Muscle of arm (tissue), 14 donors: ENCODE data around the gene EXD2. TPM values are rescaled to one million over a fixed set of nuclear protein-coding genes. Genes with fewer than 3 reads are reported as not detected.
"Not testable (repeated sequence)": the region's sequence is repeated elsewhere in the genome, so short reads cannot be mapped to it uniquely, and the experiment has no call there.

ENCODE experiments used
- DNase-seq: peaks from one replicate; pipeline ENCODE4 v3.0.0-alpha.2; 2013
- long read RNA-seq, 11 donors: transcript quantifications; one replicate each; lab custom pipeline, GENCODE V29; 2026
- polyA plus RNA-seq, 12 donors: library from polyadenylated mRNA; unstranded; fragments of 120-200 nt; gene quantifications; one replicate each; pipeline ENCODE4 v1.2.1, GENCODE V29; 2013; ENCODE audit not compliant: insufficient read length in 12 of 12

EXD2 gene
- polyA plus RNA-seq: 10 to 100 TPM in 11 of 12 donors, not detected in 1; 14.8 to 21.1 (median 16.5) TPM
- long read RNA-seq, donor 1, partial matches to known transcripts: 0 of 1 reads
- long read RNA-seq, donor 1, other reads (novel, unspliced or antisense): 0 of 1 reads
- long read RNA-seq, donor 2, full-length matches to known transcripts: 2 of 2 reads
- long read RNA-seq, donor 2, partial matches to known transcripts: 0 of 2 reads
- long read RNA-seq, donor 2, other reads (novel, unspliced or antisense): 0 of 2 reads
- long read RNA-seq, donor 3, partial matches to known transcripts: 0 of 1 reads
- long read RNA-seq, donor 3, other reads (novel, unspliced or antisense): 0 of 1 reads
- long read RNA-seq, donor 4: 0 reads
- long read RNA-seq, donor 5, partial matches to known transcripts: 0 of 5 reads
- long read RNA-seq, donor 5, other reads (novel, unspliced or antisense): 5 of 5 reads
- long read RNA-seq, donor 6: 0 reads
- long read RNA-seq, donor 7, partial matches to known transcripts: 0 of 2 reads
- long read RNA-seq, donor 7, other reads (novel, unspliced or antisense): 0 of 2 reads
- long read RNA-seq, donor 8, partial matches to known transcripts: 10 of 11 reads
- long read RNA-seq, donor 8, other reads (novel, unspliced or antisense): 0 of 11 reads
- long read RNA-seq, donor 9, partial matches to known transcripts: 6 of 6 reads
- long read RNA-seq, donor 9, other reads (novel, unspliced or antisense): 0 of 6 reads
- long read RNA-seq, donor 10, full-length matches to known transcripts: 1 of 1 reads
- long read RNA-seq, donor 10, partial matches to known transcripts: 0 of 1 reads
- long read RNA-seq, donor 10, other reads (novel, unspliced or antisense): 0 of 1 reads
- long read RNA-seq, donor 11, partial matches to known transcripts: 9 of 11 reads
- long read RNA-seq, donor 11, other reads (novel, unspliced or antisense): 0 of 11 reads

GRCh38 chr14:69191340-69192111, at the start of gene EXD2:
EXD2 (plus strand) TSS chr14:69191498; CDS start chr14:69209471, 17,973 bp downstream.
- DNase-seq: peak; percentile 86

- DNase-seq: no peak
Observed at GRCh38 chr14:69141550-69141949, 49.7 kb upstream of the EXD2 start.

GRCh38 chr14:69142101-69142500, 49.2 kb upstream of the EXD2 start:
- DNase-seq: no peak

DNA sequence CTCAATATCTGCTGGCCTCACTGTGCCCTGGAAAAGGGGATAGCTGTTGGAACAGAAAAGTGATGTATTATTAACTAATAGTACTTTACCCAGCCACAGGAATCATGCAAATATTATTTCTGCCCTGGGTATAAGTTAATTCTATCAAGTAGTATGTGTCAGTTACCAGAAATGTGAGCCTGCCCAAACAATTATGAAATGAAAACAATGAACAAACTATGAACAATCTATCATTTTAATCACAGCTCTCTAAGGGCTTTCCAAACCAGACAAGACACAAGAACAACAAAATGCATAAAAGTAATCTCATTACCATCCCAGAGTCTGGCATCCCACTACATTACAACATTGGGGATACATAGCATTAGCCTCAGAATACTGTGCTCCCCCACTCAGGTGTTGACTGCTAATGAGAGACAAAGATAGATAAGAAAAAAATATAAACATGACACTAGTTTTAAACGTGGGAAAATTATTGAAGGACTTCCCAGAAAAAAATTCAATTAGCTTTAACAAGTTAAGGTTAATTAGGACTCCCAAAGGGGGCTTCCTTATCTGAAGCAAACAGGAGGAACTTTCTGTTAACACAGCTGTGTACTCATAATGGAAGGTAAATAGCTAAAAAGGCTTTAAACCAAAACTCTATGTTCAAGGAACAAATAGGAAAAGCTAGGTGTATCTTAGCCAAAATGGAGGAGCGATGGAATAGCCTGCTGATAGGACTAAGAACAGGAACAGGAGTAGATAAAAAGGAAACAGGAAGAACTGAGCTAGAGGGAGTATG, 41.6 kb upstream of the EXD2 start:
- DNase-seq: no peak

- peak; percentile 73 for DNase-seq
Observed at GRCh38 chr14:69151458-69152180, 39.7 kb upstream of the EXD2 start.

GRCh38 chr14:69152181-69152901, 39.0 kb upstream of the EXD2 start:
- DNase-seq: peak; percentile 45

DNA sequence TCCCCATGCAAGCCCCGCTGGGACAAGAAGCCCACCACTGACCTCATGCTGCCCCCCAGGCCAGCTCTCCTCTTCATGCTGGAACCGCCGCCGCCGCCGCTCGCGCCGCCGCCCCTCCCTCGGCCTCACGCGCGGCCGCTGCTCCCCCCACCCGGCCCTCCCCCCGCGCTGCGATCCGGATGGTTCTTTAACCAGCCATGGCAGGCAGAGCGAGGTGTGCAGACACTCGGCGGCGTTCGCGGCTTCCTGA, 38.5 kb upstream of the EXD2 start, which contains the start of gene DCAF5:
Gene DCAF5, minus strand, starts transcription at position 218 of the 250 bp plus-strand sequence. Its CDS starts 141 bp downstream, at position 77.
- DNase-seq: no peak

DNA sequence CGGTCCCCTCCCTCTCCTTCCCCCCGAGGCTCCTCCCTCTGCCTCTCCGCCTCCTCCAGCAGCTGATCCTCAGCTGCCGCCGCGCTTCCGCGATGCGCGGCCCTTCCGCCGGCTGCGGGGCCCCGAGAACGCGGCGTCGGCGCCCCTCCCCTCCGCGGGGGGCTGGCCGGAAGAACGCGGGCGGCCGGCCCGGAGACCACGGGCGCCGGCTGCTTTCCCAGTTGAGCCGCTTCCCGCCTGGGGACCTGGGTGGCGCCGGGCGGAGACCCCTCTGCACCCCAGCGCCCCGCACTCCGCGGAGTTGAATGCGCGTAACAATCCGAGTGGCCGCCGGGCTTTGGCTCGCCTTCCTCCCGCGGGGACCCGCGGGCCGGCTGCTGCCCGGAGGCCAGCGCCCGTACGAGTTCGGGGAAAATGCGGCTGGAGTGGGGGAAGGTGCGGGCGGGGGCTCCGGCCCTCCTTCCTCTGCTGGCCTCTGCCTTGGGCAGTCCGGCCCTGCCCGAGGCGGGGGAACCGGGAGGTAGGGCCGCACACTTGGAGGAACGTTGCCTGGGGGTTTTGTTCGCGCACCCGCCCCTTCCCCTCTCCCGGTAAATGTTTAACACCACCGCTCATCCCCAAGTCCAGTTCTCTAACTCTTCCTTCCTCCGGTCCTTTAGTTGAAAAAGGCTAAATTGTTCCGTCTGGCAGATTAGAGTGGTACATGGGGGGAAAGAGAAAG, 38.0 kb upstream of the EXD2 start:
- DNase-seq: peak; percentile 92

GRCh38 chr14:69153873-69154270, 37.4 kb upstream of the EXD2 start:
- DNase-seq: peak; percentile 49

DNA sequence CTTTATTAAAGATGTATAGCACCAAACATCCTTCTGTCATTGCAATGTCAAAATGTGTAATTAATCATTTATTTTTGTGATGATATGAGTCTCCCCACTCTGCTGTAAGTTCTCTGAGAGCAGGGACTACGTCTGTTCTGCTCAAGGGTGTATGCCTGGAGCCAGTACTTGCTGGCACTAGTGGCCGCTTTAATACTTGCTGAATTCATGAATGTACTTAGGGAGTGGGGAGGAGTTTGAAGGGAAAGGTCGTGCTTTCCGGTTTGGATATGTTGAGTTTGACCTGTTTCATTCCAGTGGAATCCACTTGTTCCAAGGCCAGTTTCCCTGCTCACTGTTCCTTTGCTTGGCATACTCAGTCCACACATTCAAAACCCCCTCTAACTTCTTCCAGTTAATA, 36.5 kb upstream of the EXD2 start:
- no peak for DNase-seq

- no peak for DNase-seq
Observed at GRCh38 chr14:69156224-69156623, 35.1 kb upstream of the EXD2 start.

DNA sequence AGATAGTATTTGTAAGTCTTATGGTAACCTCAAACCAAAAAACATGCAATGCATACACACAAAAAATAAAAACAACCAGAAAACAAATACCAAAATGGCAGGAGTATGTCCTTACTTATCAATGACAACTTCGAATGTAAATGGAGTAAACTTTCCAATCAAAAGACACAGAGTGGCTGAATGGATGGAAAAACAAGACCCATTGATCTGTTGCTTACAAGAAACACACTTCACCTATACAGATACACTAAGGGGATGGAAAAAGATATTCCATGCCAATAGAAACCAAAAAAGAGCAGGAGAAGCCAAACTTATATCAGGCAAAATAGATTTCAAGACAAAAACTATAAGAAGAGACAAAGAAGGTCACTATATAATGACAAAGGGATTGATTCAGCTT, 29.7 kb upstream of the EXD2 start:
- no peak for DNase-seq

- not testable (repeated sequence) for DNase-seq
Observed at GRCh38 chr14:69165787-69166186, 25.5 kb upstream of the EXD2 start.

GRCh38 chr14:69170839-69171238, 20.5 kb upstream of the EXD2 start:
- no peak for DNase-seq

DNA sequence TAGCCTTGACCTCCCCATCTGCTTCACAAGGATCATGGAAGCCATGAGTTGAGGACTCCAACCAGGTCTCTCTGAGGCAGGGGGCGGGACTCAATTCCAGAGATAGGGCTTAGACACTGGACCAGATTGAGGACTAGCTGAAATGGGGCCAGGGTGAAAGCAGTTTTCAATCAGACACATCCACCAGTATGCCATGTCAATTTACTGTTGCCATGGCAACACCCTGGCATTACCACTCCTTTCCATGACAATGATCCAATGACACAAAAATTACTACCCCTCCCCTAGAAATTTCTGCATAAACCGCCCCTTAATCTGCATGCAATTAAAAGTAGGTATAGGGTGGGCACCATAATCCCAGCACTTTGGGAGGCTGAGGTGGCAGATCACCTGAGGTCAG, 19.7 kb upstream of the EXD2 start:
- no peak for DNase-seq

- no peak for DNase-seq
Observed at GRCh38 chr14:69175130-69175529, 16.2 kb upstream of the EXD2 start.

DNA sequence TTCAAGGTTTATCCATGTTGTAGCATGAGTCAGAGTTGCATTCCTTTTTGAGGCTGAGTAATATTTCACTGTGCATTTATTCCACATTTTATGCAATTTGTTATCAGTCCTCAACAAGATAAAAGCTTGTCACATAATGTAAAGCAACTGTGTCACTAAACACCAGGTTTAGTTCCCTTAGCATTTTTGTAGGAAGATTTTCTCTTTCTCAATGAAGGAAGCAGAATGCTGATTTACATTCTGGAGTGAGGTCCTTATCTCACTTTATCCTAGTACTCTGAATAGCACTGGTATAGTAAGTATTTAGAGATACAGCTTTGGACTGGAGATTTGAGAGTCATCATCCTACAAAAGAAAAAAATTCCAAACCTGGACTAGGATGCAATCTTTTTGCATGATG, 9.8 kb upstream of the EXD2 start:
- DNase-seq: no peak

GRCh38 chr14:69182580-69182979, 8.7 kb upstream of the EXD2 start:
- DNase-seq: not testable (repeated sequence)

- no peak for DNase-seq
Observed at GRCh38 chr14:69183735-69184134, 7.6 kb upstream of the EXD2 start.
